Heart left ventricle (tissue), 13 donors: ENCODE data around the gene SCAI.

ENCODE experiments used
- POLR2A ChIP-seq, 2 donors: fragments of 450-650 bp; IDR thresholded peaks; one replicate each; pipeline ENCODE4 v1.6.1; 2017; ENCODE audit warnings: antibody characterized with exemption in 2 of 2, mild to moderate bottlenecking in 2 of 2, moderate library complexity in 2 of 2
- TF ChIP-seq, protein P1 (sequence below), 12 donors: fragments of 200-600 bp; sonication (generic) in 4 of 12; IDR thresholded peaks; one replicate each; pipeline versions ENCODE4 v1.5.0 to v1.8.0; 2018 to 2022; ENCODE audit warnings: antibody characterized with exemption in 12 of 12, mild to moderate bottlenecking in 5 of 12
- donor health status: ischemic (EF 13 %, LVEDD 7.1; RV severe dilation, severe dysfunction).
- donor health status: DM: no; HTN: yes; CAD: no.
- donor health status: DM: no; HTN: no; CAD: no.
- donor health status: ischemic (EF 25% LVEDD 6.9; RV normal size, moderate dysfunction).
- donor health status: ischemic (EF 25% LVEDD 5.7; RV mildly dilated, moderate dysfunction).
- donor health status: ischemic (EF 35%, LVEDD 5.7; RV mildly dilated, moderate dysfunction).
- donor health status: nonischemic (EF 11% LVEDD 7.7; RV severe dilation, severe dysfunction).
- donor health status: DM: yes; HTN: yes; CAD: no.
- donor health status: PGD.
- donor health status: ischemic (EF 29% LVEDD 5.4; RV normal size, mild dysfunction).
- donor health status: nonischemic (EF 23%, LVEDD 6.1; RV moderate dilation, normal function).

DNA sequence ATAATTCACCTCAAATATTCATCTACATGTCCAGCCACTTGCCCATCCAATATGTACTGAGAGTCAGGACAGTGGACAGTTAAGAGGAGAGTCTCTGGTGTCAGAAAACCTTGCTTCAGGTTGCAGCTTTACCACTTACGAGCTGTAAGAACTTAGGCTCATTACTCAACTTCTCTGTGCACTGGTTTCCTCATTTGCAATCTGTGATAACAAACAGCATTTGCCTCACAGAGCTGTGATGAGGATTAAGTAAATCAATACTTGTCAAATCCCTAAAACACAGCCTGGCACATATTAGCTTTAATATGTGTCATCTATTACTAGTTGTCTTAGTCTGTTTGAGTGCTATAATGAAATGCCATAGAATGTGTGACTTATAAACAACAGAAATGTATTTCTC is 211.0 kb downstream of the SCAI start:
- no peak for TF ChIP-seq POLR2A (IDR thresholded peaks at IDR 0.05)
- TF ChIP-seq, protein P1, sequence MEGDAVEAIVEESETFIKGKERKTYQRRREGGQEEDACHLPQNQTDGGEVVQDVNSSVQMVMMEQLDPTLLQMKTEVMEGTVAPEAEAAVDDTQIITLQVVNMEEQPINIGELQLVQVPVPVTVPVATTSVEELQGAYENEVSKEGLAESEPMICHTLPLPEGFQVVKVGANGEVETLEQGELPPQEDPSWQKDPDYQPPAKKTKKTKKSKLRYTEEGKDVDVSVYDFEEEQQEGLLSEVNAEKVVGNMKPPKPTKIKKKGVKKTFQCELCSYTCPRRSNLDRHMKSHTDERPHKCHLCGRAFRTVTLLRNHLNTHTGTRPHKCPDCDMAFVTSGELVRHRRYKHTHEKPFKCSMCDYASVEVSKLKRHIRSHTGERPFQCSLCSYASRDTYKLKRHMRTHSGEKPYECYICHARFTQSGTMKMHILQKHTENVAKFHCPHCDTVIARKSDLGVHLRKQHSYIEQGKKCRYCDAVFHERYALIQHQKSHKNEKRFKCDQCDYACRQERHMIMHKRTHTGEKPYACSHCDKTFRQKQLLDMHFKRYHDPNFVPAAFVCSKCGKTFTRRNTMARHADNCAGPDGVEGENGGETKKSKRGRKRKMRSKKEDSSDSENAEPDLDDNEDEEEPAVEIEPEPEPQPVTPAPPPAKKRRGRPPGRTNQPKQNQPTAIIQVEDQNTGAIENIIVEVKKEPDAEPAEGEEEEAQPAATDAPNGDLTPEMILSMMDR (IDR thresholded peaks at IDR 0.05) = no peak
